T-cell (primary cell): ENCODE measurements around the gene SMARCD2. TPM values are rescaled to one million over a fixed set of nuclear protein-coding genes. Genes with fewer than 3 reads are reported as not detected.
"Not testable (repeated sequence)": the region's sequence is repeated elsewhere in the genome, so short reads cannot be mapped to it uniquely, and the experiment has no call there.

Source experiments
- ATAC-seq, 4 experiments: fragments of 200-7000 bp in 3 of 4; fragments of 150-1000 bp in 1 of 4; cut with Tn5 transposase; replicated peaks in 1 of 4; 1 replicate in 3 of 4; 2 replicates in 1 of 4; pipeline ENCODE4 v1.10.0; 2021; ENCODE audit warnings: moderate library complexity in 3 of 4, mild to moderate bottlenecking in 2 of 4, moderate number of reproducible peaks in 1 of 4
- CTCF ChIA-PET, 2 donors: fragments of 300-600 bp; sonication (Branson Sonifier 250); formaldehyde crosslinking; loops; one replicate each; lab custom pipeline; 2022; ENCODE audit warnings: antibody characterized with exemption in 2 of 2; lab: Charles Lee
- POLR2A ChIA-PET, 2 donors: fragments of 300-600 bp; sonication (Branson Sonifier 250); formaldehyde crosslinking; loops; one replicate each; lab custom pipeline; 2022; ENCODE audit warnings: antibody characterized with exemption in 2 of 2; lab: Charles Lee
- DNase-seq, 35 experiments: peaks; one replicate each; pipeline versions ENCODE4 v3.0.0 to v3.0.0-alpha.2; 2013 to 2023
- H3K27ac ChIP-seq: one replicate; pipeline ENCODE4 v1.5.1; 2013; ENCODE audit warnings: low read length
- H3K27me3 ChIP-seq, 2 experiments: replicated peaks in 1 of 2; 1 replicate in 1 of 2; 2 replicates in 1 of 2; pipeline versions ENCODE4 v1.6.1 to v1.7.0; 2013; ENCODE audit warnings: low read length in 1 of 2, mixed read lengths in 1 of 2; ENCODE audit not compliant: control insufficient read depth in 2 of 2, insufficient read depth in 2 of 2; ENCODE audit errors: extremely low read depth in 1 of 2
- H3K36me3 ChIP-seq, 2 donors: 1 replicate in 1 of 2; 2 replicates in 1 of 2; pipeline versions ENCODE4 v1.6.1 to v1.7.0; 2013; ENCODE audit warnings: low read length in 1 of 2; ENCODE audit not compliant: control insufficient read depth in 2 of 2, insufficient read depth in 1 of 2; ENCODE audit errors: extremely low read depth in 1 of 2
- H3K4me1 ChIP-seq, 2 experiments: 1 replicate in 1 of 2; 2 replicates in 1 of 2; pipeline versions ENCODE4 v1.6.1 to v1.7.0; 2013; ENCODE audit warnings: low read length in 2 of 2, mixed read lengths in 1 of 2; ENCODE audit not compliant: insufficient read depth in 2 of 2, control insufficient read depth in 1 of 2; ENCODE audit errors: extremely low read depth in 1 of 2
- H3K4me3 ChIP-seq, 2 donors: 1 replicate in 1 of 2; 2 replicates in 1 of 2; pipeline versions ENCODE4 v1.5.1 to v1.7.0; 2013; ENCODE audit warnings: mild to moderate bottlenecking in 2 of 2, low read length in 1 of 2, moderate library complexity in 1 of 2; ENCODE audit not compliant: control insufficient read depth in 1 of 2; ENCODE audit errors: extremely low read depth in 1 of 2
- H3K9me3 ChIP-seq: 2 replicates; pipeline ENCODE4 v1.7.0; 2013
- H3K27ac Mint-ChIP-seq, 2 donors: one replicate each; pipeline ENCODE4 v1.8.0; 2020 to 2021; ENCODE audit warnings: mild to moderate bottlenecking in 2 of 2, mixed read lengths in 2 of 2
- H3K27me3 Mint-ChIP-seq, 2 donors: one replicate each; pipeline ENCODE4 v1.8.0; 2021 to 2022; ENCODE audit warnings: mixed read lengths in 2 of 2
- H3K36me3 Mint-ChIP-seq: one replicate; pipeline ENCODE4 v1.8.0; 2021; ENCODE audit warnings: mixed read lengths
- H3K4me1 Mint-ChIP-seq, 3 donors: one replicate each; pipeline ENCODE4 v1.8.0; 2020 to 2022; ENCODE audit warnings: mixed read lengths in 3 of 3, mild to moderate bottlenecking in 1 of 3
- H3K4me3 Mint-ChIP-seq, 3 donors: one replicate each; pipeline ENCODE4 v1.8.0; 2020 to 2022; ENCODE audit warnings: mild to moderate bottlenecking in 3 of 3, mixed read lengths in 3 of 3, moderate library complexity in 3 of 3
- H3K9me3 Mint-ChIP-seq, 3 donors: one replicate each; pipeline ENCODE4 v1.8.0; 2020 to 2022; ENCODE audit warnings: mixed read lengths in 3 of 3
- WGBS: methylation state at CpG from one replicate; pipeline ENCODE4 v1.1.5; 2013; ENCODE audit warnings: missing lambda C conversion rate; ENCODE audit not compliant: insufficient coverage; 5-methylcytosine and 5-hydroxymethylcytosine counted together
- total RNA-seq, 35 experiments: library from RNA in 6 of 35; stranded (reverse) in 6 of 35; fragments of 120-200 nt in 1 of 35; gene quantifications; one replicate each; pipeline versions ENCODE4 v1.2.1 to v1.2.4 and lab custom pipeline; 2013 to 2026

SMARCD2 gene
- total RNA-seq, 5 donors from 2014 or later (not counting 1 experiment from before 2014, with no cell fraction given), result 94.9 to 129 (median 121) TPM

DNA sequence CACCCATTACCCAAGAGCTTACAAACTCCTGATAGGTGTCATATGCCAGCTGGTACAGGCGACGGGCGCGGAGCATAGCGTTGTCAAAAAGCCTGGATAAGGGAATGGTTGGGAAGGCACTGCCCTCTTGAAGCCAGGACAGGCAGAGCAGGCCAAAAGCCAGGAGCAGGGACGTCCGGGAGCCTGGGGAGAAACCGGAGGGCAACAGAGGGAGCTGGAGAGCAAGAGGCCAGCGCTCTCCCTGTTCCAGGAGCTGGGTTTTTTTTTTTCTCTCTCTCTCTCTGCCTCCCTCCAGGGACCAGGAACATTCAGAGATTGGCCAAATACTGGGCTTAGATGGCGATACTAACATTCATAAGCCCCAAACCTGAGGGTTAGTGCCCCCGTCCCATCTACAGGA, 38.9 kb upstream of the SMARCD2 start:
- H3K9me3 Mint-ChIP-seq, H3K27ac ChIP-seq, H3K4me3 Mint-ChIP-seq, DNase-seq, H3K36me3 Mint-ChIP-seq, POLR2A ChIA-PET, H3K27ac Mint-ChIP-seq, H3K36me3 ChIP-seq, H3K9me3 ChIP-seq, H3K4me3 ChIP-seq, H3K4me1 ChIP-seq, H3K4me1 Mint-ChIP-seq, ATAC-seq, H3K27me3 Mint-ChIP-seq: not testable (repeated sequence)
- CTCF ChIA-PET, result interaction anchor here (0.6 to 1.1 kb wide), 2 partner anchors 12 to 147 kb away, joined by 3 to 5 read pairs; no protein-coding TSS in a partner anchor
- peaks cover 0 to 23% of the 10 kb centered on the region in 2 experiments for H3K27me3 ChIP-seq
- 92% methylated on average over 5 of the region's 11 CpGs for WGBS

GRCh38 chr17:63880706-63881105, 38.2 kb upstream of the SMARCD2 start:
- WGBS, result 86% methylated on average over 7 of the region's 12 CpGs

DNA sequence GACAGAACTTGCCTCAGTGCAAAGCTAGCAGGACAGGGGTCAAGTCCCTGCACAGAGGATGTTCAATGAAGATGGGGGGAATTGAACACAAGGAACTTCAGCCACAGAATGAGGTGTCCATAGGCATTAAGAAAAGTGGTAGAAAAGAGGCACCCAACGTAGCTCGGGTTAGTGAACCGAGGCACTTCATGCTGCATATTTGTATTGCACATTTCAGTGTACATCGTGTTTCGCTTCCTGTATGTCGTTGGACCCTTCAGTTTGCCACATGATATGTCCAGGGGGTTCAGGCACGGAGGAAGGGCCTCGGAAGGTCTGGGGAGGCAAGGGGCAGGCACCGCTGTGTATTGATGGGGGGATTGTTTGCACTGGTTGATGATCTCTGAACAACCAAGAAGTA, 35.9 kb upstream of the SMARCD2 start:
- H3K27me3 ChIP-seq, result peaks cover 0 to 23% of the 10 kb centered on the region in 2 experiments
- not testable (repeated sequence) for H3K9me3 ChIP-seq, H3K36me3 Mint-ChIP-seq, H3K27ac Mint-ChIP-seq, H3K36me3 ChIP-seq, H3K4me1 ChIP-seq, H3K27ac ChIP-seq, H3K4me1 Mint-ChIP-seq, H3K27me3 Mint-ChIP-seq, H3K4me3 ChIP-seq, DNase-seq, H3K9me3 Mint-ChIP-seq, H3K4me3 Mint-ChIP-seq, ATAC-seq
- ChIA-PET POLR2A (interaction anchor here in 1 of 2 donors (0.6 kb wide), 1 partner anchor 309 kb away, joined by 6 read pairs; no protein-coding TSS in a partner anchor), CTCF (interaction anchor here in 1 of 2 donors (0.6 kb wide), 1 partner anchor 9 kb away, joined by 3 read pairs; no protein-coding TSS in a partner anchor)
- WGBS, result 81% methylated on average over 5 of the region's 9 CpGs

More at GRCh38 chr17:63880706-63881105, 38.2 kb upstream of the SMARCD2 start:
- no peak overlapping the region for H3K4me3 ChIP-seq
- no peaks in the 10 kb centered on the region for H3K36me3 ChIP-seq
- Mint-ChIP-seq H3K36me3 (no peaks in the 10 kb centered on the region), H3K27me3 (no peaks in the 10 kb centered on the region), H3K9me3 (no peaks in the 10 kb centered on the region), H3K4me1 (peaks cover 0 to 1% (median 0%) of the 10 kb centered on the region in 3 donors), H3K27ac (no peak overlapping the region), H3K4me3 (no peak overlapping the region)
- H3K27ac ChIP-seq, result no peak overlapping the region
- no peak for DNase-seq
- H3K4me1 ChIP-seq, result peaks cover 0 to 3% of the 10 kb centered on the region in 2 experiments
- H3K9me3 ChIP-seq, result no peaks in the 10 kb centered on the region
- no peak for ATAC-seq
- ChIA-PET CTCF (interaction anchor here in 1 of 2 donors (0.6 kb wide), 1 partner anchor 148 kb away, joined by 5 read pairs; no protein-coding TSS in a partner anchor), POLR2A (no interaction called here)
- H3K27me3 ChIP-seq, result peaks cover 0 to 23% of the 10 kb centered on the region in 2 experiments

GRCh38 chr17:63874693-63875092, 32.2 kb upstream of the SMARCD2 start:
- H3K9me3 ChIP-seq, ATAC-seq, H3K4me1 Mint-ChIP-seq, H3K9me3 Mint-ChIP-seq, H3K27ac Mint-ChIP-seq, H3K4me3 Mint-ChIP-seq, DNase-seq, H3K27ac ChIP-seq, H3K27me3 Mint-ChIP-seq, H3K27me3 ChIP-seq, H3K36me3 Mint-ChIP-seq, CTCF ChIA-PET, POLR2A ChIA-PET, H3K4me1 ChIP-seq, H3K4me3 ChIP-seq, H3K36me3 ChIP-seq: not testable (repeated sequence)
- no CpG with 5 or more reads among the region's 6 CpGs for WGBS

DNA sequence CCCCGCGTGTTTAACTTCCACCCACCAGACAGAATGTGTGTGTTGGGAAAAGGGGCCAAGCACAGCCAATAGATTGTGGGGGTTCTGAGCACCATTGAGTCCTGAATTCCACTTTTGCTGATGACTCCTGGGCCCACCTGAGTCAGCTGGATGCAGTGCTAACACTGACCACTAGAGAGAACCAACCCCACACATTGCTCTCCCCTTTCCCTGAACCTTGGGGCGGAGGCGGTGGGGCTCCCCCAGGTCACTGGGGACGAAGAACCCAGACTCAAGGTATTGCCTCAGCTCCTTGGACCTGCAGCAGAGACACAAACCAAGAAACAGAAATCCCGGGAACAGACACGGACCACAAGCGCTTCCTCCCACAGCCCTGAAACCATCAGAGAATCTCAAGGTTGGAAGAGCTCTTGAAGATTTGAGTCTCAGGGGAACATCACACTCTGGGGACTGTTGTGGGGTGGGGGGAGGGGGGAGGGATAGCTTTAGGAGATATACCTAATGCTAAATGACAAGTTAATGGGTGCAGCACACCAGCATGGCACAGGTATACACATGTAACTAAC, 31.7 kb upstream of the SMARCD2 start:
- H3K27ac ChIP-seq, H3K4me1 Mint-ChIP-seq, H3K36me3 ChIP-seq, H3K36me3 Mint-ChIP-seq, H3K27me3 ChIP-seq, POLR2A ChIA-PET, H3K4me3 ChIP-seq, H3K4me3 Mint-ChIP-seq, DNase-seq, ATAC-seq, H3K9me3 Mint-ChIP-seq, H3K27me3 Mint-ChIP-seq, H3K27ac Mint-ChIP-seq, H3K9me3 ChIP-seq, H3K4me1 ChIP-seq, CTCF ChIA-PET: not testable (repeated sequence)
- no CpG with 5 or more reads among the region's 8 CpGs for WGBS

DNA sequence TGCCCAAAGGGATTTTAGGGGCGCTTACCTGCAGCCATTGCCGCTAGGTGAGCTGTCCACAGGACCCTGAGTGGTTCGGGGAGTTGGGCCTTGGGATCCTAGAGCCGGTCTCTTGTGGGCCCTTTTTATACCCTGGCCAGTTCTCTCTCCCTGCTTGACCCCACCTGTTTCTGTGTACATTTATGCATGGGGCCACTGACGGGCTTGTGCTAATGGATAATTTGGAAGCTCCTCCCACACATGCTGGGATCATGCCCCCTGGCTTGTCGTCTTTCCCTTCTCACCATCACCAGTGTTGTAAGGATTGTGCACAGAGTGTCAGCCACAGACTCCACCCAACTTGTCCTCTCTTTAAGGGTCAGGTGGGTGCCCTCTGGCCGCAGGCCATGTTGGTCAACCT, 31.1 kb upstream of the SMARCD2 start, which contains the start of gene CSH2:
TSS of gene CSH2 (minus strand) at position 101 of the 400 bp plus-strand sequence. CDS start at position 38, 63 bp downstream.
- H3K4me3 ChIP-seq, H3K4me1 Mint-ChIP-seq, H3K36me3 Mint-ChIP-seq, H3K27me3 Mint-ChIP-seq, DNase-seq, H3K9me3 ChIP-seq, H3K4me3 Mint-ChIP-seq, CTCF ChIA-PET, H3K27ac Mint-ChIP-seq, H3K4me1 ChIP-seq, POLR2A ChIA-PET, H3K9me3 Mint-ChIP-seq, H3K36me3 ChIP-seq, H3K27ac ChIP-seq, H3K27me3 ChIP-seq, ATAC-seq: not testable (repeated sequence)
- WGBS, result no CpG with 5 or more reads among the region's 7 CpGs
